Tibial nerve (tissue), 4 donors: ENCODE measurements around the gene MTCL1. TPM values are rescaled to one million over a fixed set of nuclear protein-coding genes. Genes with fewer than 3 reads are reported as not detected.

ENCODE experiments used
- DNase-seq, 2 donors: peaks; one replicate each; pipeline ENCODE4 v3.0.0-alpha.2; 2019; ENCODE audit warnings: low spot score in 2 of 2
- H3K27ac ChIP-seq, 4 donors: fragments of 200-600 bp; sonication (generic) in 3 of 4; one replicate each; pipeline ENCODE4 v1.5.1; 2017 to 2019; ENCODE audit warnings: mild to moderate bottlenecking in 1 of 4
- H3K27me3 ChIP-seq, 2 donors: fragments of 200-600 bp; sonication (generic) in 1 of 2; one replicate each; pipeline versions ENCODE4 v1.5.1 to v1.6.0; 2017 to 2019
- H3K36me3 ChIP-seq, 3 donors: fragments of 200-600 bp; sonication (generic); one replicate each; pipeline ENCODE4 v1.5.1; 2018 to 2019
- H3K4me1 ChIP-seq, 4 donors: fragments of 200-600 bp; sonication (generic) in 3 of 4; one replicate each; pipeline ENCODE4 v1.5.1; 2017 to 2019
- H3K4me3 ChIP-seq, 4 donors: fragments of 200-600 bp; sonication (generic) in 3 of 4; one replicate each; pipeline ENCODE4 v1.5.1; 2017 to 2019; ENCODE audit warnings: mild to moderate bottlenecking in 1 of 4, moderate library complexity in 1 of 4
- H3K9me3 ChIP-seq, 4 donors: fragments of 200-600 bp; sonication (generic) in 3 of 4; one replicate each; pipeline ENCODE4 v1.5.1; 2017 to 2019
- EP300 ChIP-seq, 2 donors: sonication (generic); formaldehyde crosslinking; IDR thresholded peaks; one replicate each; pipeline ENCODE4 v1.6.1; 2017; ENCODE audit warnings: antibody characterized with exemption in 2 of 2, mild to moderate bottlenecking in 1 of 2
- POLR2A ChIP-seq, 2 donors: fragments of 450-650 bp; IDR thresholded peaks; one replicate each; pipeline ENCODE4 v1.6.1; 2017; ENCODE audit warnings: antibody characterized with exemption in 2 of 2, mild to moderate bottlenecking in 2 of 2, moderate library complexity in 2 of 2
- WGBS, 2 donors: methylation state at CpG; one replicate each; pipeline ENCODE4 v1.1.5; 2018; 5-methylcytosine and 5-hydroxymethylcytosine counted together
- total RNA-seq, 4 donors: library from RNA; depleted of rRNA; stranded (reverse); fragments of >200 nt; gene quantifications; one replicate each; pipeline ENCODE4 v1.1.0, GENCODE V29; 2016
- TF ChIP-seq, protein P1 (sequence below), 5 experiments: fragments of 200-600 bp in 3 of 5; fragments of 450-650 bp in 2 of 5; sonication (generic) in 3 of 5; IDR thresholded peaks; one replicate each; pipeline ENCODE4 v1.5.1; 2016 to 2019; ENCODE audit warnings: antibody characterized with exemption in 5 of 5, mild to moderate bottlenecking in 3 of 5, moderate library complexity in 2 of 5

MTCL1 gene
- total RNA-seq, 4 donors from 2014 or later = 4.6 to 18.3 (median 5.3) TPM

DNA sequence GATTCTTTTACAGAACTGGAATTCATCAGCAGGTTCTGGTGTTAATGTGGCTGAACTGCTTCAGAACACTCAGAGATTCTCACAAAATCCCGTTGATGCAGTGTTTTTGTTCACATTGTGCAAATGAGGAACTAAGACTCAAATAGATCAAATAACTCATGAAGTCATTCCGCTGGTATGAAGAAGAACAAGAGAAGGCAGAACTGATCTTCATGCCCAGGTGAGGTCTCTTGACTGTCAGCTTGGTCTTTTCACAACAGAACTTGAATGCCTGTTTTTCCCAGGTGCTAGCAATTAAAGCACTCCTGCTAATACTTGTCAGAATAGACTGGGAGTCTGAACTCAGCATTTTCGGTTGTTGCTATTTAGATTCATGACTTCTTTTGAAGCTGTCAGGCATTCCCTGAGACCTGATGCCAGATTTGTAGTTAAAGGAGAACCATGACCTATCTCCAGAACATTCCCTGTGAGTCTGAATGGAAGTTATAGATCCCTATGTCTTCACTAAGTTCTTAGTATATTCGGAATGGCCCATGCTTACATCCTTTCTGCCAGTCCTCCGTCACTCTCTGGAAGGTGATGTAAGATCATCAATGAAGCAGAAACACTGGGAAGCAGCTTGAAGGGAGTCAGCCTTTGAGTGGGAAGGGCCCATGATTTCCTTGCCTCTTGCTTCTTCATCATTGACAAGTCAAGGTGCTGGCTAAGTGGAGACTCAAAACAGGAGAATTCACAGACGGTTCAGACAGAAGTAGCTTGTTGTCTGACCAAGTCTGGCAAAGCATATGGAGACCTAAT lies 155.7 kb downstream of the MTCL1 start:
- no peak overlapping the region for H3K4me3 ChIP-seq
- no peak for TF ChIP-seq POLR2A (IDR thresholded peaks at IDR 0.05)
- TF ChIP-seq, protein P1, sequence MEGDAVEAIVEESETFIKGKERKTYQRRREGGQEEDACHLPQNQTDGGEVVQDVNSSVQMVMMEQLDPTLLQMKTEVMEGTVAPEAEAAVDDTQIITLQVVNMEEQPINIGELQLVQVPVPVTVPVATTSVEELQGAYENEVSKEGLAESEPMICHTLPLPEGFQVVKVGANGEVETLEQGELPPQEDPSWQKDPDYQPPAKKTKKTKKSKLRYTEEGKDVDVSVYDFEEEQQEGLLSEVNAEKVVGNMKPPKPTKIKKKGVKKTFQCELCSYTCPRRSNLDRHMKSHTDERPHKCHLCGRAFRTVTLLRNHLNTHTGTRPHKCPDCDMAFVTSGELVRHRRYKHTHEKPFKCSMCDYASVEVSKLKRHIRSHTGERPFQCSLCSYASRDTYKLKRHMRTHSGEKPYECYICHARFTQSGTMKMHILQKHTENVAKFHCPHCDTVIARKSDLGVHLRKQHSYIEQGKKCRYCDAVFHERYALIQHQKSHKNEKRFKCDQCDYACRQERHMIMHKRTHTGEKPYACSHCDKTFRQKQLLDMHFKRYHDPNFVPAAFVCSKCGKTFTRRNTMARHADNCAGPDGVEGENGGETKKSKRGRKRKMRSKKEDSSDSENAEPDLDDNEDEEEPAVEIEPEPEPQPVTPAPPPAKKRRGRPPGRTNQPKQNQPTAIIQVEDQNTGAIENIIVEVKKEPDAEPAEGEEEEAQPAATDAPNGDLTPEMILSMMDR (IDR thresholded peaks at IDR 0.05) = no peak
- no peak for TF ChIP-seq EP300 (IDR thresholded peaks at IDR 0.05)
- no peak overlapping the region for H3K27ac ChIP-seq
- H3K27me3 ChIP-seq = no peaks in the 10 kb centered on the region
- H3K36me3 ChIP-seq = no peaks in the 10 kb centered on the region
- DNase-seq = no peak
- H3K4me1 ChIP-seq = no peaks in the 10 kb centered on the region
- no peaks in the 10 kb centered on the region for H3K9me3 ChIP-seq
- 80 to 87% methylated on average over 6 of the region's 6 CpGs for WGBS, 2 donors

DNA sequence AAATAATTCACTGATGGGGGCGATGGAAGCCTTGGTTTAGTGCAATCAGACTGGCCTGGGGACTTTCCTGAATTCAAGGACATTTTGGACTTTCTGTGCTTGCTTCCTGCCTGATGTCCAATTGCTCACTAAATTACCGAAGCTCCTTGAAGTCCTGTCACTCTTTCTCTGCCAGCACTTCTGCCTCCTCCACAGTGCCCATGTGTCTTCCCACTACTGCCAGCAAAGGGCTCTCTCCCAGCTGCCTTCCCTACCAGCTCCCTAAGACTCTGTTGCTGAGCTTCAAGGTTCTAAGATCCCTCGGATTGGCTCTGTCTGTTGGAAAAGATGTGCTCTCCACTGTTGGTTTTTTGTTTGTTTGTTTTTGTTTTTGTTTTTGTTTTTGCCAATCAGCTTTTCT lies 158.1 kb downstream of the MTCL1 start:
- no peak for DNase-seq
- 88 to 93% methylated on average over 3 of the region's 3 CpGs for WGBS, 2 donors
- Histone ChIP-seq H3K4me1 (no peaks in the 10 kb centered on the region), H3K27me3 (no peaks in the 10 kb centered on the region), H3K36me3 (no peaks in the 10 kb centered on the region), H3K27ac (no peak overlapping the region), H3K9me3 (no peaks in the 10 kb centered on the region), H3K4me3 (no peak overlapping the region)
- TF ChIP-seq POLR2A (IDR thresholded peaks at IDR 0.05) = no peak
- TF ChIP-seq, protein P1 (IDR thresholded peaks at IDR 0.05) = no peak
- no peak for TF ChIP-seq EP300 (IDR thresholded peaks at IDR 0.05)

DNA sequence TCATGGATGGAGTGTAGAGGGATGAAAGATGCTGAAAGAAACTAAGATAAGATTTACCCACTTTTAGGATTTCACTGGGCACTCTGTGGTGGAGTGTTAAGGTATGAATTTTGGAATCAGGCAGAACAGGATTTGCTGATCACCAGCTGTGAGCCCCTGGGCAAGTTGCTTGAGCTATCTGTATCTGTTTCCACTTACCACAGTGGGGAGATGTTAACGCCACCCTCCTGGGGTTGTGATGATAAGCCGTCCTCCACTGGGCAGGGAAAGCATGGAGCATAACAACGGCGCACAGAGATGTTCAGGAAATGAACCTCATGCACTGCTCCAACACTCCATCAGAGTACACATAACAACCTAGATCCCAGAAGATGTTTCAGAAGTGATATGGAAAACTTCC lies 160.6 kb downstream of the MTCL1 start:
- Histone ChIP-seq H3K27ac (no peak overlapping the region), H3K9me3 (no peaks in the 10 kb centered on the region), H3K36me3 (no peaks in the 10 kb centered on the region), H3K4me1 (no peaks in the 10 kb centered on the region), H3K4me3 (no peak overlapping the region), H3K27me3 (no peaks in the 10 kb centered on the region)
- no peak for DNase-seq
- TF ChIP-seq, protein P1 (IDR thresholded peaks at IDR 0.05) = no peak
- TF ChIP-seq POLR2A (IDR thresholded peaks at IDR 0.05) = no peak
- TF ChIP-seq EP300 (IDR thresholded peaks at IDR 0.05) = no peak
- WGBS, 2 donors = 91 to 92% methylated on average over 4 of the region's 4 CpGs

DNA sequence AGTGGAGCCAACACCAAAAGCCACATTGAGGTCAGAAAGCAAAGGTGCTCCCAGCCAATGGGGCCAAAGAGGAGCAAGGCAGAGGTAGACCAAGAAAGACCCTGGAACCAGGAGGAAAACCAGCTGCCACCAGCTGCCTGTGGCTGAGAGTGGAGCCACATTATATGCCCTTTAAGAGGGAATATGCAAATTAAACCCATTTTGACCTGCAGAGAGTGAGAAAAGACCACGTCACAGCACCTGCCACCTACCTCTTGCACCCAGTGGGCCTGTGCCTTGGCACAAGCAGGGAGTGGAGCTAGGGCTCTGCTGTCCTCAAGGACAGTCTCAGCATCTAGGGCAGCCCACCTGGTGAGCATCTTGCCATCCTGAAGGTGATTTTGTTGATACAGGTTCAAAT lies 161.3 kb downstream of the MTCL1 start:
- no peak overlapping the region for H3K4me3 ChIP-seq
- WGBS, 2 donors = 86 to 91% methylated on average over 1 of the region's 1 CpG
- no peaks in the 10 kb centered on the region for H3K4me1 ChIP-seq
- no peak for DNase-seq
- H3K27ac ChIP-seq = no peak overlapping the region
- H3K27me3 ChIP-seq = no peaks in the 10 kb centered on the region
- TF ChIP-seq POLR2A (IDR thresholded peaks at IDR 0.05) (no peak), EP300 (IDR thresholded peaks at IDR 0.05) (no peak)
- no peaks in the 10 kb centered on the region for H3K36me3 ChIP-seq
- no peaks in the 10 kb centered on the region for H3K9me3 ChIP-seq

- WGBS, 2 donors = 76 to 83% methylated on average over 4 of the region's 4 CpGs
- Histone ChIP-seq H3K4me3 (no peak overlapping the region), H3K27ac (no peak overlapping the region), H3K4me1 (no peaks in the 10 kb centered on the region), H3K9me3 (no peaks in the 10 kb centered on the region), H3K36me3 (no peaks in the 10 kb centered on the region), H3K27me3 (no peaks in the 10 kb centered on the region)
- no peak for DNase-seq
- TF ChIP-seq POLR2A (IDR thresholded peaks at IDR 0.05) = no peak
- TF ChIP-seq, protein P1 (IDR thresholded peaks at IDR 0.05) = no peak
- no peak for TF ChIP-seq EP300 (IDR thresholded peaks at IDR 0.05)
Measured at GRCh38 chr18:8868276-8868675, 162.9 kb downstream of the MTCL1 start.
